Small intestine (tissue), 16 donors: Measurements from ENCODE around the gene DOCK8. TPM values are rescaled to one million over a fixed set of nuclear protein-coding genes. Genes with fewer than 3 reads are reported as not detected.
A peak's percentile ranks its signal among the peaks of the same experiment; 100 is the strongest.
"Not testable (repeated sequence)": the region's sequence is repeated elsewhere in the genome, so short reads cannot be mapped to it uniquely, and the experiment has no call there.

Experiments used
- DNase-seq, 2 donors: peaks; one replicate each; pipeline versions ENCODE4 v3.0.0 to v3.0.0-alpha.2; 2013
- FAIRE-seq: peaks from 2 replicates; lab custom pipeline; 2012; peaks lifted over from hg19 to GRCh38; lab: Jason Lieb, UNC
- H3K27ac ChIP-seq, 3 donors: one replicate each; pipeline ENCODE4 v1.5.1; 2013; ENCODE audit warnings: low read length in 2 of 3, mild to moderate bottlenecking in 2 of 3, control low read depth in 1 of 3, inconsistent platforms in 1 of 3, low read depth in 1 of 3, moderate library complexity in 1 of 3
- H3K27me3 ChIP-seq, 3 donors: one replicate each; pipeline ENCODE4 v1.6.1; 2013; ENCODE audit warnings: low read length in 3 of 3, inconsistent platforms in 1 of 3; ENCODE audit not compliant: control insufficient read depth in 3 of 3, insufficient read depth in 3 of 3
- H3K36me3 ChIP-seq, 3 donors: one replicate each; pipeline ENCODE4 v1.6.1; 2013; ENCODE audit warnings: low read length in 3 of 3, inconsistent platforms in 1 of 3, low read depth in 1 of 3, mild to moderate bottlenecking in 1 of 3, moderate library complexity in 1 of 3; ENCODE audit not compliant: control insufficient read depth in 3 of 3, insufficient read depth in 2 of 3
- H3K4me1 ChIP-seq, 3 donors: one replicate each; pipeline ENCODE4 v1.6.1; 2013; ENCODE audit warnings: low read length in 2 of 3, inconsistent platforms in 1 of 3, low read depth in 1 of 3, mild to moderate bottlenecking in 1 of 3, moderate library complexity in 1 of 3; ENCODE audit not compliant: control insufficient read depth in 3 of 3, insufficient read depth in 2 of 3
- H3K4me3 ChIP-seq, 3 donors: one replicate each; pipeline ENCODE4 v1.5.1; 2013; ENCODE audit warnings: low read length in 3 of 3, control low read depth in 1 of 3, inconsistent platforms in 1 of 3, low read depth in 1 of 3, mild to moderate bottlenecking in 1 of 3, moderate library complexity in 1 of 3
- H3K9me3 ChIP-seq, 2 donors: one replicate each; pipeline ENCODE4 v1.6.1; 2013; ENCODE audit warnings: low read depth in 1 of 2, low read length in 1 of 2; ENCODE audit not compliant: control insufficient read depth in 2 of 2, insufficient read depth in 1 of 2
- WGBS, 3 donors: extraction: QIAGEN DNeasy Blood & Tissue Kit; methylation state at CpG; one replicate each; pipeline ENCODE4 v1.1.7; 2013; 5-methylcytosine and 5-hydroxymethylcytosine counted together
- long read RNA-seq, 10 donors: transcript quantifications; one replicate each; lab custom pipeline, GENCODE V29; 2026
- polyA plus RNA-seq, 4 donors: library from polyadenylated mRNA; stranded (reverse) in 3 of 4; unstranded in 1 of 4; fragments of 200-250 nt in 3 of 4; fragments of 120-200 nt in 1 of 4; gene quantifications; one replicate each; pipeline versions ENCODE4 v1.2.1 to v1.2.3, GENCODE V29; 2013
- donor health status: healthy with polysubstance abuse.
- donor health status: control.
- donor health status: control.
- donor health status: Bipolar disorder and iron deficiency.
- donor health status: healthy.

DOCK8 gene
- 10 to 100 TPM in 1 of 4 donors, 1 to 10 TPM in 3; 2.2 to 20.8 (median 3.8) TPM for polyA plus RNA-seq
- long read RNA-seq, donor 1 = 0 reads
- long read RNA-seq, donor 2 = 0 reads
- long read RNA-seq, donor 3 = 0 reads
- long read RNA-seq, donor 4 = 0 reads
- long read RNA-seq, donor 5 = 0 reads
- long read RNA-seq, donor 6 = 0 reads
- long read RNA-seq, donor 7 = 0 reads
- long read RNA-seq, donor 8 = 0 reads
- long read RNA-seq, donor 9 = 0 reads
- long read RNA-seq, donor 10 = 0 reads

DNA sequence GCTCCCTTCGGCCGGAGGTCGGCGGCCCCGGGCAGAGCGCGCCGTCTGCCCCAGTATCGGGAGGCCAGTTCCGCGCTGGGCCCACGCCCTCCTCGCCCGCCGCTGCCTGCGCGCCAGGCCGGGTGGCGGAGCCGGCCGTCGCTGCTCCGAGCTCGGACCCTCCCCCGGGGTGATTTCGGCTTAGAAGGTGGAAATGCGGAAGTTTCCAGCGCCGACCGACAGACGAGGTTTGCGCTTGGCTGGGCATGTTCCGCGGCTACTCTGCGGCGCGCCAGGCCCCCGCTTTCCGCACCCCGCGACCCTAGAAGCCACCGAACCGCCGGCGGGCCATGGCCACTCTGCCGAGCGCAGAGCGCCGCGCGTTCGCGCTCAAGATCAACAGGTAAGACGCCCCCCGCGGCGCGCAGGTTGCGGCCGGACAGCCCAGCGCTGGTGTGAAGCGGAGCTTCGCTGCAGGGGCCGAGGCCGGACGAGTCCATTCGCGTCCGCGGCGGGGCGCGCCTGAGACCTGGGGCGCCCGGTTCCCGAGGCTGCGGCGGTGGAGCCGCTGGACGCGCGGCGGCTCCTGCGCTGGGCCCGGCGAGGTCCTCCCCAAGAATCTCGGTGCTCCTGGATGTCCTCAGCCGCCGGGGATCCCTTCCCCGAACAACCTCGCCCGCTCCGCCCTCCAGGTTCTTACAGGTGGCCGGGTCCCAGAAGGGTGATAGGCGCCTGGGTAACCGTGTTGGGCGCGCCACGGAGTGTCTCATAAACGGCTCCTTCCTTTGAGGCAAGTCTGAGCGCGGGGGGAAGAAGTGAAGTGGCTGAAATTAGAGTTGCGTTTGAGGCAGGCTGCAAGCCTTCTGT lies at the start of gene DOCK8:
Gene DOCK8, plus strand, starts transcription at position 218 of the 846 bp plus-strand sequence. Its CDS starts 112 bp downstream, at position 330.
- Histone ChIP-seq H3K36me3 (no peaks in the 10 kb centered on the region), H3K9me3 (no peaks in the 10 kb centered on the region), H3K4me1 (peaks cover 0 to 5% (median 0%) of the 10 kb centered on the region in 3 donors), H3K4me3 (peak within 1 kb of the TSS; percentile 37 to 79 (median 48)), H3K27ac (peak within 1 kb of the TSS; percentile 23 to 89 (median 55)), H3K27me3 (peaks cover 0 to 13% (median 0%) of the 10 kb centered on the region in 3 donors)
- WGBS, 3 donors = 1 to 2% (median 1%) methylated on average over 83 to 103 of the region's 103 CpGs
- FAIRE-seq = no peak
- peak; percentile 49 to 86 for DNase-seq

DNA sequence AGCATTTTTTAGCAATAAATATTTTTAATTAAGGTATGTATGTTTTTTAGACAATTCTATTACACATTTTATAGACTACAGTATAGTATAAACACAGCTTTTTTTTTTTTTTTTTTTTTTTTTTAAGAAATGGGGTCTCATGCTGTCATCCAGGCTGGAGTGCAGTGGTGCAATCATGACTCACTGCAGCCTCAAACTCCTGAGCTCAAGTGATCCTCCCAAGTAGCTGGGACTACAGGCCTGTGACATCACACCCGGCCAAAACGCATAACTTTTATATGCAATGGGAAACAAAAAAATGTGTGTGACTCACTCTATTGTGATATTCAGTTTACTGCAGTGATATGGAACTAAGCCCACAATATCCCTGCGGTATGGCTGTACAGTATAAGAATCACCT lies 44.9 kb upstream of the DOCK8 start:
- H3K36me3 ChIP-seq, DNase-seq, H3K27me3 ChIP-seq, H3K9me3 ChIP-seq, H3K27ac ChIP-seq, H3K4me1 ChIP-seq, FAIRE-seq, H3K4me3 ChIP-seq: not testable (repeated sequence)
- no CpG with 5 or more reads among the region's 3 CpGs for WGBS, 3 donors

DNA sequence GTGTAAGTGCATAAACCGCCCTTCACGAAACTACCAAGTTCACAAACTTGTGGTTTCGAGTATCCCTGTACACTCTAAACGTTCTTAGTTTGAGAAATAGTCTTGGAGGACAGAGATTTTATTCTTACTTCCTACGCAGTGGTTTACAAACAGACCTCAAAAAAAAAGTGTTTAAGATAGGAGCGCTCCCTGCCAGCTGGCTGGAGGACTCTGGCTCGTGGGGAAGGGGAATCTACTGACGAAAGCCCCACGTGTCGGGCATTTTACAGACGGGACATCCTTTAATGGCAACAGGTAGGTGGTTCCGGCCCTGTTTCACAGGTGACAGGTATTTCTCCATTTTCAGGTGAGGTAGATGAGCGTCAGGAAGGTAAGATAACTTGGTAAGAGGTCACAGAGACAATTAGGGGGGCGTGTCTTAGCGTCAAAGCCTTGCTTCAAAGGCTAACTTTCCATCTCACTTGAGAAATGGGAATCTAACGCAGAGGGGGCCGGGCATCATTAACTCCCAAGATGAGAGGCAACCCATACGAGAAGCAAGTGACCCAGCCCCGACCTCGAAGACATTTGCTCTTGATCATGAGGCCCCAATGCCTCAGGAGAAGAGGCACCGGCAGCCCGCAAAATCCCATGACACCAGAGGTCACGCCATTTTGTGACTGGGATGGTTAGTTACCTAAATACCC lies 36.4 kb upstream of the DOCK8 start:
- Histone ChIP-seq H3K4me3 (peak overlapping the region in 1 of 3 donors; percentile 28), H3K27ac (peak overlapping the region in 2 of 3 donors; percentile 61 to 78)
- WGBS, 3 donors = 1% methylated on average over 12 to 19 of the region's 23 CpGs
- H3K4me1 ChIP-seq, H3K9me3 ChIP-seq, H3K27me3 ChIP-seq, H3K36me3 ChIP-seq, FAIRE-seq: not testable (repeated sequence)
- DNase-seq = peak in 1 of 2 donors; percentile 26

DNA sequence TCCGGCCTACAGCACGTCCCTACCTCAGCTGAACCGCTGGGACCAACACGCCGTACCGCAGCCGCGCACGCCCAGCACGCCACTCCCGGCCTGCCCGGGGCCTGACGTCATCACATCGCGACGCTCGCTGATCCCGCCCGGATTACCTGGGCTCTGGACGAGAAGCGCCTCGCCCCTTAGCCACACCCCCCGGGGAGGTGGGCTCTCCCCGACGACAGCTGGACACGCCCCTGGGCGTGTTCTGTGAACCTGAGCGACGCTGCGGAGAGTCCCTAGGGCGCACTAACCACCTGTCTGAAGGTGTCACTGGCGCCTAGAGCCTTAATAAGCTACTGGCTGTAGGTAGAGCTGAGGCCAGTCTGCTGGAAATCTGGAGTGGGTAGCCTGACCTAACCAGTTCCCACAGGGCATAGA lies 35.7 kb upstream of the DOCK8 start, which contains the start of gene ZNG1A:
Gene ZNG1A, minus strand, starts transcription at position 87 of the 414 bp plus-strand sequence. CDS start 87 bp downstream, outside the sequence.
- H3K27ac ChIP-seq = peak within 1 kb of the TSS in 2 of 3 donors; percentile 61 to 78
- not testable (repeated sequence) for H3K27me3 ChIP-seq
- WGBS, 3 donors = 0% methylated on average over 1 to 22 of the region's 32 CpGs

DNA sequence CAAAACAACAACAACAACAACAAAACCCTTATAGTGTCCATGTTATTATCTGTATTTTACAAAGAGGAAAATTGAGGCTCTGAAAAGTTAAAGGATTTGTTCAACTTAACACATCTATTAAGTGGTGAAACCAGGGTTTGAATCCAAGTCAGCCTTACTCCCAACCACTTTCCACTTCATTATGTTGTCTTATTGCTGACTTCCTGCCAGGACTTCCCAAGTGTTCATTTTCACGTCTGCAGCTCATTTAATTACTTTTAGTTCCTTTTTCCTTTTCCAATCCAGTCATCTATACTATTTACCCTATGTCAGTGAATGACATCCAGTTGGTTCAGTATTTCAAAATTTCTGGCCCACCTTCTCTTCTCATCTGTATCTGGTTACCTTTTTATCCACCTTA lies 15.1 kb upstream of the DOCK8 start:
- 19 to 30% (median 20%) methylated on average over 1 of the region's 1 CpG for WGBS, 3 donors
- not testable (repeated sequence) for DNase-seq, H3K4me3 ChIP-seq, H3K4me1 ChIP-seq, H3K27ac ChIP-seq, H3K9me3 ChIP-seq, H3K27me3 ChIP-seq, FAIRE-seq, H3K36me3 ChIP-seq

More for the DNA sequence above, 35.7 kb upstream of the DOCK8 start, which contains the start of gene ZNG1A:
- FAIRE-seq, H3K36me3 ChIP-seq, H3K9me3 ChIP-seq, H3K4me1 ChIP-seq: not testable (repeated sequence)
- H3K4me3 ChIP-seq = peak within 1 kb of the TSS in 1 of 3 donors; percentile 28
- peak; percentile 79 to 81 for DNase-seq

DNA sequence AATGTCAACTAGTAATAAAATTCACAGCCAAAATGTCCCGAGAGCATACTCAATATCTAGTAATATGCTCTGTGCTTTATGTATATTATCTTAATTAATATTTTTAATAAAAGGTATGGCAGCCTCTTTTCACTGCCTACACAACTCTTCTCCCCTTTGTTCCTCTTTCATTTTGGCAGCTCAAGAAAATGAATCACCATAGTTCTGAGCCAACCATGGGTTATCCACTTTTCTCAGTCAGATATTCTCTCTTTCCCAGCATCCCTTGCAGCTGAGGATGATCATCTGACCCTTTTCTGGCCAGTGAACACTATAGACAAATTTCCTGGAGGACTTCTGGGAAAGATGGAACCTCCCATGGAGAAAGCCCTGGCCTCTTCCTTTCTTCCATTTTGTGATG lies 8.2 kb upstream of the DOCK8 start:
- Histone ChIP-seq H3K4me1 (no peaks in the 10 kb centered on the region), H3K9me3 (no peaks in the 10 kb centered on the region), H3K27ac (no peak overlapping the region), H3K4me3 (no peak overlapping the region), H3K36me3 (no peaks in the 10 kb centered on the region), H3K27me3 (no peaks in the 10 kb centered on the region)
- no peak for FAIRE-seq
- WGBS, 3 donors = 54 to 85% (median 67%) methylated on average over 1 of the region's 1 CpG
- DNase-seq = no peak

DNA sequence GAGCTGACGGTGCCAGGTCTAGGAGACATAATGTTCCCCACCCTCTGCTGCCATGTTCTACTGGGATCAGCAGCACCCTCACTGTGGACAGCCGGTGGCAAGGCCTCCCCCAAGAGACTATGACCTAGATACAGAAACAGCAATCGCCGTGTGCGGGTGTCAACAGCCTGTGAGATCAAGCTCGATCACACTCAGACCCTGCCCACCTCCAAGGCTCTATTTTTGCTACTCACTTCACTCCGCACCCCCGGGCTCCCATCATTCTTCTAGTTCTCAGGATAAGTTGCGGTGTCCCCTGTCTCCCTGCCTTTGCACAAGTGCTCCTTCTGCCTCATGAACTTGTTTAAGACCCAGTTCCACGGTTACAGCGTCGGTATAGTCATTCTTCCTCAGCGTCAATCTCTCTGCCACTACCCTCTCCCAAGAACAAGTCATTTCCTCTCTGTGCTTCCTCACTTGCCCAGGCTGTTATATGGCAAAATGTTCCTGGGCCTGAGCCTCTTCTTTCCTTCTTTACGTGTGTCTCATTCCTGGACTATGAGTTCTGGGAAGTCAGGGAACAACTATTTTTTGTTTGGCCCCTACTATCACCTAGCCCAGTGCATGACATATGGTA lies 5.4 kb upstream of the DOCK8 start:
- Histone ChIP-seq H3K9me3 (no peaks in the 10 kb centered on the region), H3K4me1 (no peaks in the 10 kb centered on the region), H3K27ac (no peak overlapping the region), H3K27me3 (no peaks in the 10 kb centered on the region), H3K4me3 (no peak overlapping the region), H3K36me3 (no peaks in the 10 kb centered on the region)
- FAIRE-seq (no peak), DNase-seq (no peak)
- WGBS, 3 donors = 81 to 87% (median 81%) methylated on average over 14 of the region's 14 CpGs

DNA sequence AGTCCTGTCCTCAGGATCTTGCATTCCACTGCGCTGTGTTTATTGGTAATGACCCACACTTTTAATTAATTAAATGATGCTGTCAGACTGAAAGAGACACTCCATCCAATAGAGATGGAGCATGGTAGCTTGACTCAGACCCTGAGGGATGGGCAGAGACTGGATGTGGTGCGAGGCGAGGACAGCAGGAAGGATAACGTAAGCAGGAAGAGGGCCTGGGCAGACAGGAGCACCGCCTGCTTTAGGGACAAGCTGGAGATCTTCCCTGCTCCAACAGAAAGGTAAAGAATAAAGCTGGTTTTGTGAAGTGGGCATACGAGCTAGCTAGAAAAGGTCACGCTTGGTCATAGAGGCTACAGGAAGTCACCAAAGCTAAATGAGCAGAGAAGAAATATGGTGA lies 3.6 kb upstream of the DOCK8 start:
- H3K27me3 ChIP-seq = peaks cover 0 to 10% (median 0%) of the 10 kb centered on the region in 3 donors
- 79 to 86% (median 80%) methylated on average over 7 of the region's 7 CpGs for WGBS, 3 donors
- no peaks in the 10 kb centered on the region for H3K4me1 ChIP-seq
- H3K27ac ChIP-seq = peak overlapping the region in 1 of 3 donors; percentile 17
- FAIRE-seq (no peak), DNase-seq (no peak)
- no peaks in the 10 kb centered on the region for H3K9me3 ChIP-seq
- H3K36me3 ChIP-seq = no peaks in the 10 kb centered on the region
- no peak overlapping the region for H3K4me3 ChIP-seq
